ENCODE data around the gene NFYC.

DNA sequence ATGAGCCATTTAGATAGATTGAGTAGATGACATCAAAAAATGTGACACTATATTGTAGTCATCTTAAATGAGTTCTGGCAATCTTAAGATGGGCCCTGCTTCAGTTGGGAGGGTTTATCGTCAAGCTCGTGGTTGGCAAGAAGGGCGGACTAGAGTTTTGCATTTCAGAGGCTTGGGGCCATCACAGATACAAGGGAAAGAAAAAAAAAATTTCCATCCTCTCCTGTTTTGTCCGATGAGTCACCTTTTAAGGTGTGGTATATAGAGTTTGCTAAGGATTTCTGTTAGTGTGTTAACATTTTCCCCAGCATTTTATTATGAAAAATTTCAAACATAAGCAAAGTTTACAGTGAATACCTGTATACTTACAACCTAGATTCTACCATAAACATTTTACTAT lies 60.3 kb downstream of the NFYC start:
- TF ChIP-seq, protein P1, sequence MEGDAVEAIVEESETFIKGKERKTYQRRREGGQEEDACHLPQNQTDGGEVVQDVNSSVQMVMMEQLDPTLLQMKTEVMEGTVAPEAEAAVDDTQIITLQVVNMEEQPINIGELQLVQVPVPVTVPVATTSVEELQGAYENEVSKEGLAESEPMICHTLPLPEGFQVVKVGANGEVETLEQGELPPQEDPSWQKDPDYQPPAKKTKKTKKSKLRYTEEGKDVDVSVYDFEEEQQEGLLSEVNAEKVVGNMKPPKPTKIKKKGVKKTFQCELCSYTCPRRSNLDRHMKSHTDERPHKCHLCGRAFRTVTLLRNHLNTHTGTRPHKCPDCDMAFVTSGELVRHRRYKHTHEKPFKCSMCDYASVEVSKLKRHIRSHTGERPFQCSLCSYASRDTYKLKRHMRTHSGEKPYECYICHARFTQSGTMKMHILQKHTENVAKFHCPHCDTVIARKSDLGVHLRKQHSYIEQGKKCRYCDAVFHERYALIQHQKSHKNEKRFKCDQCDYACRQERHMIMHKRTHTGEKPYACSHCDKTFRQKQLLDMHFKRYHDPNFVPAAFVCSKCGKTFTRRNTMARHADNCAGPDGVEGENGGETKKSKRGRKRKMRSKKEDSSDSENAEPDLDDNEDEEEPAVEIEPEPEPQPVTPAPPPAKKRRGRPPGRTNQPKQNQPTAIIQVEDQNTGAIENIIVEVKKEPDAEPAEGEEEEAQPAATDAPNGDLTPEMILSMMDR (IDR thresholded peaks at IDR 0.05; ENCODE audit: borderline replicate concordance, extremely low read depth, low read length, poor library complexity, severe bottlenecking) = no peak
- TF ChIP-seq EZH2 (IDR thresholded peaks at IDR 0.05; ENCODE audit: borderline replicate concordance, low read depth, low read length, severe bottlenecking) = no peak

All from DND-41 (cell line).